ENCODE results near the gene FGGY. TPM values are rescaled to one million over a fixed set of nuclear protein-coding genes. Genes with fewer than 3 reads are reported as not detected.
"Not testable (repeated sequence)": the region's sequence is repeated elsewhere in the genome, so short reads cannot be mapped to it uniquely, and the experiment has no call there.

Gene FGGY
- total RNA-seq, 1 experiment from 2014 or later = 4.7 TPM

GRCh38 chr1:59604191-59604590 is 307.3 kb downstream of the FGGY start:
- no peak for DNase-seq
- H3K4me2 ChIP-seq (ENCODE audit: low read depth, low read length, poor library complexity, severe bottlenecking) = no peak overlapping the region
- no peaks in the 10 kb centered on the region for H3K9me3 ChIP-seq (ENCODE audit: low read length)
- no peak overlapping the region for H3K27ac ChIP-seq (ENCODE audit: low read length)
- no peaks in the 10 kb centered on the region for H4K20me1 ChIP-seq (ENCODE audit: insufficient read depth, low read depth, low read length)
- H3K79me2 ChIP-seq (ENCODE audit: low read length) = no peaks in the 10 kb centered on the region
- H3K4me1 ChIP-seq (ENCODE audit: low read length) = no peaks in the 10 kb centered on the region
- no peak overlapping the region for H3K9ac ChIP-seq (ENCODE audit: low read length)
- H3K4me3 ChIP-seq (ENCODE audit: low read length) = no peak overlapping the region
- H2AFZ ChIP-seq (ENCODE audit: low read length) = no peak overlapping the region
- H3K9me2 ChIP-seq (replicated peaks; ENCODE audit: insufficient read depth, low read length) = no peaks in the 10 kb centered on the region
- H3K27me3 ChIP-seq (ENCODE audit: low read length) = no peaks in the 10 kb centered on the region
- H3K36me3 ChIP-seq (ENCODE audit: insufficient read depth, low read length) = no peaks in the 10 kb centered on the region

GRCh38 chr1:59605184-59605583 is 308.3 kb downstream of the FGGY start:
- Histone ChIP-seq H3K4me1 (ENCODE audit: low read length) (no peaks in the 10 kb centered on the region), H3K9me3 (ENCODE audit: low read length) (no peaks in the 10 kb centered on the region), H3K36me3 (ENCODE audit: insufficient read depth, low read length) (no peaks in the 10 kb centered on the region), H3K4me3 (ENCODE audit: low read length) (no peak overlapping the region), H4K20me1 (ENCODE audit: insufficient read depth, low read depth, low read length) (no peaks in the 10 kb centered on the region), H3K27ac (ENCODE audit: low read length) (no peak overlapping the region), H3K9ac (ENCODE audit: low read length) (no peak overlapping the region), H3K27me3 (ENCODE audit: low read length) (no peaks in the 10 kb centered on the region), H3K79me2 (ENCODE audit: low read length) (no peaks in the 10 kb centered on the region), H3K4me2 (ENCODE audit: low read depth, low read length, poor library complexity, severe bottlenecking) (no peak overlapping the region), H2AFZ (ENCODE audit: low read length) (no peak overlapping the region), H3K9me2 (replicated peaks; ENCODE audit: insufficient read depth, low read length) (no peaks in the 10 kb centered on the region)
- DNase-seq = no peak

GRCh38 chr1:59605761-59606160 is 308.9 kb downstream of the FGGY start:
- H3K9me3 ChIP-seq (ENCODE audit: low read length) = no peaks in the 10 kb centered on the region
- no peak for DNase-seq
- H3K36me3 ChIP-seq (ENCODE audit: insufficient read depth, low read length) = no peaks in the 10 kb centered on the region
- no peaks in the 10 kb centered on the region for H4K20me1 ChIP-seq (ENCODE audit: insufficient read depth, low read depth, low read length)
- H3K4me1 ChIP-seq (ENCODE audit: low read length) = no peaks in the 10 kb centered on the region
- no peaks in the 10 kb centered on the region for H3K79me2 ChIP-seq (ENCODE audit: low read length)
- no peak overlapping the region for H3K4me2 ChIP-seq (ENCODE audit: low read depth, low read length, poor library complexity, severe bottlenecking)
- H2AFZ ChIP-seq (ENCODE audit: low read length) = no peak overlapping the region
- H3K27me3 ChIP-seq (ENCODE audit: low read length) = no peaks in the 10 kb centered on the region
- H3K9ac ChIP-seq (ENCODE audit: low read length) = no peak overlapping the region
- H3K9me2 ChIP-seq (replicated peaks; ENCODE audit: insufficient read depth, low read length) = no peaks in the 10 kb centered on the region
- H3K27ac ChIP-seq (ENCODE audit: low read length) = no peak overlapping the region
- H3K4me3 ChIP-seq (ENCODE audit: low read length) = no peak overlapping the region

GRCh38 chr1:59609245-59609644 is 312.4 kb downstream of the FGGY start:
- Histone ChIP-seq H3K36me3 (ENCODE audit: insufficient read depth, low read length) (no peaks in the 10 kb centered on the region), H3K27me3 (ENCODE audit: low read length) (no peaks in the 10 kb centered on the region), H3K9me3 (ENCODE audit: low read length) (no peaks in the 10 kb centered on the region), H4K20me1 (ENCODE audit: insufficient read depth, low read depth, low read length) (no peaks in the 10 kb centered on the region), H3K4me2 (ENCODE audit: low read depth, low read length, poor library complexity, severe bottlenecking) (no peak overlapping the region), H3K9ac (ENCODE audit: low read length) (no peak overlapping the region), H3K27ac (ENCODE audit: low read length) (no peak overlapping the region), H3K9me2 (replicated peaks; ENCODE audit: insufficient read depth, low read length) (no peaks in the 10 kb centered on the region), H3K4me1 (ENCODE audit: low read length) (no peaks in the 10 kb centered on the region), H3K4me3 (ENCODE audit: low read length) (no peak overlapping the region), H2AFZ (ENCODE audit: low read length) (no peak overlapping the region), H3K79me2 (ENCODE audit: low read length) (no peaks in the 10 kb centered on the region)
- DNase-seq = no peak

- H3K4me2 ChIP-seq (ENCODE audit: low read depth, low read length, poor library complexity, severe bottlenecking); H3K9ac ChIP-seq (ENCODE audit: low read length); H3K9me3 ChIP-seq (ENCODE audit: low read length); H2AFZ ChIP-seq (ENCODE audit: low read length); H4K20me1 ChIP-seq (ENCODE audit: insufficient read depth, low read depth, low read length); DNase-seq; H3K27ac ChIP-seq (ENCODE audit: low read length); H3K4me1 ChIP-seq (ENCODE audit: low read length); H3K4me3 ChIP-seq (ENCODE audit: low read length); H3K9me2 ChIP-seq (replicated peaks; ENCODE audit: insufficient read depth, low read length); H3K27me3 ChIP-seq (ENCODE audit: low read length); H3K36me3 ChIP-seq (ENCODE audit: insufficient read depth, low read length); H3K79me2 ChIP-seq (ENCODE audit: low read length): not testable (repeated sequence)
Measured at GRCh38 chr1:59610499-59610898, 313.6 kb downstream of the FGGY start.

GRCh38 chr1:59617434-59617833 is 320.5 kb downstream of the FGGY start:
- no peak overlapping the region for H2AFZ ChIP-seq (ENCODE audit: low read length)
- H3K79me2 ChIP-seq (ENCODE audit: low read length) = no peaks in the 10 kb centered on the region
- no peak overlapping the region for H3K4me2 ChIP-seq (ENCODE audit: low read depth, low read length, poor library complexity, severe bottlenecking)
- H3K9ac ChIP-seq (ENCODE audit: low read length) = no peak overlapping the region
- H3K4me3 ChIP-seq (ENCODE audit: low read length) = no peak overlapping the region
- H3K4me1 ChIP-seq (ENCODE audit: low read length) = no peaks in the 10 kb centered on the region
- H3K9me2 ChIP-seq (replicated peaks; ENCODE audit: insufficient read depth, low read length) = no peaks in the 10 kb centered on the region
- H3K9me3 ChIP-seq (ENCODE audit: low read length) = no peaks in the 10 kb centered on the region
- no peak overlapping the region for H3K27ac ChIP-seq (ENCODE audit: low read length)
- H4K20me1 ChIP-seq (ENCODE audit: insufficient read depth, low read depth, low read length) = no peaks in the 10 kb centered on the region
- H3K36me3 ChIP-seq (ENCODE audit: insufficient read depth, low read length) = no peaks in the 10 kb centered on the region
- H3K27me3 ChIP-seq (ENCODE audit: low read length) = no peaks in the 10 kb centered on the region
- no peak for DNase-seq

- Histone ChIP-seq H3K27ac (ENCODE audit: low read length) (no peak overlapping the region), H4K20me1 (ENCODE audit: insufficient read depth, low read depth, low read length) (no peaks in the 10 kb centered on the region)
- no peak for DNase-seq
Measured at GRCh38 chr1:59619557-59619956, 322.7 kb downstream of the FGGY start.

GRCh38 chr1:59625384-59625783 is 328.5 kb downstream of the FGGY start:
- Histone ChIP-seq H3K79me2 (ENCODE audit: low read length) (no peaks in the 10 kb centered on the region), H3K4me1 (ENCODE audit: low read length) (no peaks in the 10 kb centered on the region), H3K27ac (ENCODE audit: low read length) (no peak overlapping the region), H3K4me3 (ENCODE audit: low read length) (no peak overlapping the region), H3K4me2 (ENCODE audit: low read depth, low read length, poor library complexity, severe bottlenecking) (no peak overlapping the region), H3K27me3 (ENCODE audit: low read length) (no peaks in the 10 kb centered on the region), H4K20me1 (ENCODE audit: insufficient read depth, low read depth, low read length) (no peaks in the 10 kb centered on the region), H2AFZ (ENCODE audit: low read length) (no peak overlapping the region), H3K9me2 (replicated peaks; ENCODE audit: insufficient read depth, low read length) (no peaks in the 10 kb centered on the region), H3K9me3 (ENCODE audit: low read length) (no peaks in the 10 kb centered on the region), H3K36me3 (ENCODE audit: insufficient read depth, low read length) (no peaks in the 10 kb centered on the region), H3K9ac (ENCODE audit: low read length) (no peak overlapping the region)
- no peak for DNase-seq

More at GRCh38 chr1:59619557-59619956, 322.7 kb downstream of the FGGY start:
- Histone ChIP-seq H3K79me2 (ENCODE audit: low read length) (no peaks in the 10 kb centered on the region), H3K4me2 (ENCODE audit: low read depth, low read length, poor library complexity, severe bottlenecking) (no peak overlapping the region), H2AFZ (ENCODE audit: low read length) (no peak overlapping the region), H3K9ac (ENCODE audit: low read length) (no peak overlapping the region), H3K27me3 (ENCODE audit: low read length) (no peaks in the 10 kb centered on the region), H3K4me3 (ENCODE audit: low read length) (no peak overlapping the region), H3K4me1 (ENCODE audit: low read length) (no peaks in the 10 kb centered on the region), H3K9me2 (replicated peaks; ENCODE audit: insufficient read depth, low read length) (no peaks in the 10 kb centered on the region), H3K9me3 (ENCODE audit: low read length) (no peaks in the 10 kb centered on the region), H3K36me3 (ENCODE audit: insufficient read depth, low read length) (no peaks in the 10 kb centered on the region)
